Right ventricle myocardium inferior (tissue), 1 donor: ENCODE measurements around the gene IFT122. TPM values are rescaled to one million over a fixed set of nuclear protein-coding genes. Genes with fewer than 3 reads are reported as not detected.
"Not testable (repeated sequence)": the region's sequence is repeated elsewhere in the genome, so short reads cannot be mapped to it uniquely, and the experiment has no call there.

Experiments used
- ATAC-seq: fragments of 200-7000 bp; cut with Tn5 transposase; one replicate; pipeline ENCODE4 v1.9.1; 2020; ENCODE audit warnings: mild to moderate bottlenecking, moderate library complexity
- DNase-seq: peaks from one replicate; pipeline ENCODE4 v3.0.0; 2021; ENCODE audit errors: missing footprints
- intact Hi-C: fragments of 100-400 bp; cut with DNase I; formaldehyde crosslinking; loops from one replicate; pipeline ENCODE4 v1.11.0; 2022
- total RNA-seq: library from RNA; stranded (reverse); fragmentation: NEBNext Ultra II Directional; extraction: Animal tissue kit (Norgen Biotek cat#: 25700); gene quantifications from one replicate; pipeline ENCODE4 v1.2.1, GENCODE V29; 2021
- donor health status: DM: no; HTN: yes; CAD: no; lungs with severe emphysema.

Gene IFT122
- total RNA-seq, 1 donor from 2014 or later: 19.7 TPM

DNA sequence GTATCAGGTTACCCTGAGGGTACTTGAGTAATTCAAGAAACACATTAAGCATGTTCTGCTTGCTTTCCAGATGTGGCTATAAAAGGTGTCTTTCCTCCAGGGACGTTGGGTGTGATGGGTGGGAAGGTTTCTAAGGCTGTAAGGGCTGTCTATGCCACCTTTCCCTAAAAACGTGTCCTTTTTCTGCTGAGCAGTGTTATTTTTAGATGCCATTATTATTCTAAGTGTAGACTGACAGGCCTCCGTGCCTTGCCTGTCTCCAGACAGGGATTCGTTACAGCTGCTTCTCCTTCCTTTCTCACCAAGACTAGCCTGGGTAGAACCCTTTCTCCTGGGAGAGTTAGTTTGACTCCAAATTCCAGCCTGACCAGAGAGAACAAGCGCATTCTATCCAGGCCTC lies 61.6 kb downstream of the IFT122 start:
- intact Hi-C loops: loop anchor here (2.0 kb wide), 1 partner anchor 59 kb away; no protein-coding TSS in a partner anchor
- DNase-seq: no peak
- ATAC-seq: no peak

GRCh38 chr3:129502641-129503408 lies 62.8 kb downstream of the IFT122 start:
- intact Hi-C loops: no loop called here
- peak; percentile 79 for DNase-seq
- peak; percentile 56 for ATAC-seq

- intact Hi-C loops: no loop called here
- no peak for ATAC-seq
Observed at GRCh38 chr3:129503471-129504291, 63.7 kb downstream of the IFT122 start.

DNA sequence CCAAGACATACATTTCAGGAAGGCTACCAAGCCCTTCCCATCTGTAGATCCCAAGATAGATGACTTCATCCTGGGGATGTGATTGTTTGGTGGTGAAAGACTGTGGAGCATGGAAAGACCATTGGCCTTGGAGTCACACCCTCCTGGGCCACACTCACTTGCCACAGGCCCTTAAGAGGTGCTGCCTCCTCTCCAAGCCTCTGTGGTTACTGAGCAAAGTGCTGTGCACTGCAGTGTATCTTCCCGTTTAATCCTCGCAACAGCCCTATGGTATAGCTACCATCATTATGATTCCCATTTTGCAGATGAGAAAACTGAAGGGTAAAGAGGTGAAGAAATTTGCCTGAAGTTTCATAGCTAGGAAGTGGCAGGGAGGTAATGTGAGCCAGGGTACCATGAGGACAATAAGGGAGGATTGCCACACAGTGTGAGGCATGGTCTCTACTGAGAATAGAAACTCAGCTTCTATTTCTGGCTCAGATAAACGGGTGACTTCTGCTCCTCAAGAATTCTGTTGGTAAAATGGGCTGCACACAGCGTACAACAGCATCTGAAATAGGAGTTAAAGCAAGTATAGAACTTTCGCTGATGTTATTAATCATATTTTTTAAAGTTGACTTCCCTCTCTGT lies 64.6 kb downstream of the IFT122 start:
- DNase-seq (no peak), ATAC-seq (peak; percentile 62)
- intact Hi-C loops: no loop called here

More at GRCh38 chr3:129503471-129504291, 63.7 kb downstream of the IFT122 start:
- DNase-seq: no peak

GRCh38 chr3:129505341-129505740 lies 65.3 kb downstream of the IFT122 start:
- DNase-seq (no peak), ATAC-seq (no peak)
- intact Hi-C loops: no loop called here

DNA sequence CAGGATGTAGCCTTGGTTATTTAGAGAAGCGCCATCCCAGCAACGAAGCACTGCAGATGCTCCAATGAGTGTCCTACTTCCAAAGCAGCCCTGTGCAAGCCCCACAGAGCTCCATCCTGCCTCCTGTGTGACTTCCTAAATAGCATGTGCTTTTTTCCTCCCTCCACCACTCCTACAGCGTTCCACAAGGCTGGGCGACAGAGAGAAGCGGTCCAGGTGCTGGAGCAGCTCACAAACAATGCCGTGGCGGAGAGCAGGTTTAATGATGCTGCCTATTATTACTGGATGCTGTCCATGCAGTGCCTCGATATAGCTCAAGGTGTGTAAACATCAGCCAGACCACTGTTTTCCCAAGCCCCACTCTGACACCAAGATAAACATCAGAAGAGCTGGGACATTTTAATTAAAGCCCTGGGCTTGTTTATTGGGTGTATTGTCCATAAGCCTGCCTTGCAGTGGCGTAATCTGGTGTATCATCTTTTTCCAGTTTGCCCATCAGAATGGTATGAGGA lies 66.3 kb downstream of the IFT122 start:
- DNase-seq: no peak
- intact Hi-C loops: no loop called here
- ATAC-seq: no peak

GRCh38 chr3:129507181-129507831 lies 67.3 kb downstream of the IFT122 start:
- intact Hi-C loops: no loop called here
- DNase-seq: no peak
- peak; percentile 71 for ATAC-seq

DNA sequence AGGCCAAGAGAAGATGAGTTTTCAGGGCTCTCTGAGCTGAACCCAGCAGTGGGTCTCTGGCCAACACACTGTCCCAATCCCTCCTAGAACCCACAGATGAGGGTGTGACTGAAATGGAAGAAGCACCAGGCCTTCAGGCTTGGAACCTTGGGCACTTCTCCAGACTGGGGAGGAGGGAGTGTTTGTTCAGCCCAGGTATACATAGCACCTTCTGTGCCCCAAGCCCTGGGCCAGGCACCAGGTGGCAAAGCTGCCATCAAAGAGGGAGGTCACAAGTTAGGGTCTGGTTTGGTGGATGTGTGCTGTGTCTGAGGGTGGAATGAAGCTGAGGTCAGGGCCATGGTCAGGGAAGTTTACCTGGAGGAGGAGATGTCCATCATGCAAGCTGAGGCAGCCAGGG lies 72.6 kb downstream of the IFT122 start:
- DNase-seq (no peak), ATAC-seq (no peak)
- intact Hi-C loops: no loop called here

- DNase-seq: no peak
- ATAC-seq: peak; percentile 11
- intact Hi-C loops: no loop called here
Observed at GRCh38 chr3:129513705-129514104, 73.7 kb downstream of the IFT122 start.

DNA sequence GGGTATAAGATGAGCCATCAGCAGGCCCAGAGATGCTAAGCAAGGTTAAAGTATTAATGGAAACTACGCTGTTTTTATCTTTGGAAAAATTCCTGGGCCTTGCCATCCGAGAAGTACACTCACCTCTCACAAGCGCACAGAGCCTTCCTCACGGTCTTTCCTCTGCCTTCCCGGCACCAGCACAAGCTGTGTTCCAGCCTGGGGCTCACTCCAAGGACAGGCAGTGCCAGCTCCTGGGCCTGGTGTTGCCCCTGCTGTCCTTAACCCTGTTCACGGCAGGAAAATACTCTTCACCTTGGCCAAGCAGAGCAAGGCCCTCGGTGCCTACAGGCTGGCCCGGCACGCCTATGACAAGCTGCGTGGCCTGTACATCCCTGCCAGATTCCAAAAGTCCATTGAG lies 74.1 kb downstream of the IFT122 start:
- DNase-seq: no peak
- intact Hi-C loops: no loop called here
- peak; percentile 49 for ATAC-seq

- no peak for DNase-seq
- no peak for ATAC-seq
- intact Hi-C loops: no loop called here
Observed at GRCh38 chr3:129514563-129514962, 74.5 kb downstream of the IFT122 start.

DNA sequence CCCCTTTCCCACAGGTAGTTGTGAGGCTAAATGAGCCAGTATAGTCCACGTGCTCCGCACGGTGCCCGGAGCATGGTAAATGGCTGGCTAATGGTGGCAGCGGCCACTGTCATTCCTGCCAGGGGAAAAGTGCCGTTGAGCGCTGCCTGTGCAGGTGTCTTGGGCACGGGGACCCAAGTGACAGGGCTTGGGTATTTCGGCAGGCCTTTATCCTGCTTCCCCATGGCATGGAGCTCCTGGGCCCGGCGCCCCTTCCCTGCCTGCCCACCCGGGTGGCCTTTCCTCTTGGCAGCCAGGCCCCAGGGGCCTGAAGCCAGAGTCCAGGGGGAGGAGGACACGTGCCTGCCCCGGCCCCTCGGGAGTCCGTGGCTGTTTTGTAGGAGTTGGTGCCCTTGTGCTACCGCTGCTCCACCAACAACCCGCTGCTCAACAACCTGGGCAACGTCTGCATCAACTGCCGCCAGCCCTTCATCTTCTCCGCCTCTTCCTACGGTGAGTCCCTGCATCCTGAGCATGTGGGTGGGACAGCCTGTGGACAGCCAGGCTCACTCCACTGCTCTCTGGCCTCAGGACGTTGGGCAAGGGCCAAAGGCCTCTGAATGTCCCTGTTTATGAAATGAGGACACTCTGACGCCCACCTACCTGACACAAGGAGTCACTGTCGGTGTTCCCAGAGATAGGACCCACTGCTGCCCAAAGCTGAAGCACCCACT lies 75.2 kb downstream of the IFT122 start:
- DNase-seq, intact Hi-C loops, ATAC-seq: not testable (repeated sequence)

DNA sequence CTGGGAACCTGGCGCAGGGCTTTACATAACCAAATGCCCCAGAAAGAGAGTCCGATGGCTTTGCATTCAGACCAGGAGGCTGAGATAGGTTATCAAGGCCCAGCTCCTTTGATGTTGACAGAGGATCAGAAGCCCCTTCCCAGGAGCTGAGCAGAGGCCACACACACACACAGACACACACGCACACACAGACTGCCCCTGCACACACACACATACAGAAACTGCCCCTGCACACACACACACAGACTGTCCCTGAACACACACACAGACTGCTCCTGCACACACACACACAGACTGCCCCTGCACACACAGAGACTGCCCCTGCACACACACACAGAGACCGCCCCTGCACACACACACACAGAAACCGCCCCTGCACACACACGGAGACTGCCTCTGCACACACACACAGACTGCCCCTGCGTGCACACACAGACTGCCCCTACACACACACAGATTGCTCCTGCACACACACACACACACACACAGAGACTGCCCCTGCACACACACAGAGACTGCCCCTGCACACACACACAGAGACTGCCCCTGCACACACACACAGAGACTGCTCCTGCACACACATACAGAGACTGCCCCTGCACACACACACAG lies 75.9 kb downstream of the IFT122 start:
- ATAC-seq, DNase-seq: not testable (repeated sequence)

DNA sequence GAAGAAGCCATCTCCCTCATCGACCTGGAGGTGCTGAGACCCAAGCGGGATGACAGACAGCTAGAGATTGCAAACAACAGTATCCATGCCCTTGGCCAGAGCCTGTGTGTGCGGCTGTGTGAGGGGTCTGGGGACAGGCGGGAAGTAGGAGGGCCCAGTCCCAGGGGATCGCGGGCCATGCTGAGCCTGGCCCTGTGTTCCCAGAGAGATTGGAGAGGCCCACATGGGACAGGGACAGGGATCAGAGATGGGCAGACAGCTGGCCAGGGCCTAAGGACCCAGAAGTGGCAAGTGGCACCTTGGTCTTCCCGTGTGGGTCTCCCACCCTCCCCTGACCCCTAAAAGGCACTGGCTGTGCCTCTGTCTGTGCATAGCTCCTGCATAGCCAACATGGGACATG lies 77.5 kb downstream of the IFT122 start:
- DNase-seq (no peak), ATAC-seq (no peak)
- intact Hi-C loops: no loop called here

More for the DNA sequence above, 75.9 kb downstream of the IFT122 start:
- intact Hi-C loops: not testable (repeated sequence)

GRCh38 chr3:129518038-129518561 lies 78.1 kb downstream of the IFT122 start:
- DNase-seq (no peak), ATAC-seq (no peak)
- intact Hi-C loops: no loop called here

DNA sequence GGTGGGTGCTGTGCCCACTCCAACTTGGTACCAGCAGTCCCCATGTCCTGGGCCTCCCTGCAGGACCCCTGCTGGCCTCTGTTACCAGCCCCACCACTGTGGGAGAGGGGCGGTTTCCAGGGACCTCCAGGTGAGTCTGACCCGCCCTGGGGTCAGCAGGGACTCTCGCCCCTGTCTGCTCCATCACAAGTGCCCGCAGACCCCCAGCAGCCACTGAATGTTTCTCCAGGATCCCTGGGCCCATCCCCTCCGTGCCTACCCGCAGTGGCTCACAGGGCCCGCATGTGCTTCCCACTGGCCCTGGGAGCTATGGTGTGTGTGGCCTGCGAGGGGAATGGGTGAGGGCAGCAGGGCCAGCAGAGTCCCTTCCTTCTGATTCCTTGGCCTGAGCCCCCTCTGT lies 78.6 kb downstream of the IFT122 start:
- intact Hi-C loops: no loop called here
- DNase-seq: no peak
- no peak for ATAC-seq

DNA sequence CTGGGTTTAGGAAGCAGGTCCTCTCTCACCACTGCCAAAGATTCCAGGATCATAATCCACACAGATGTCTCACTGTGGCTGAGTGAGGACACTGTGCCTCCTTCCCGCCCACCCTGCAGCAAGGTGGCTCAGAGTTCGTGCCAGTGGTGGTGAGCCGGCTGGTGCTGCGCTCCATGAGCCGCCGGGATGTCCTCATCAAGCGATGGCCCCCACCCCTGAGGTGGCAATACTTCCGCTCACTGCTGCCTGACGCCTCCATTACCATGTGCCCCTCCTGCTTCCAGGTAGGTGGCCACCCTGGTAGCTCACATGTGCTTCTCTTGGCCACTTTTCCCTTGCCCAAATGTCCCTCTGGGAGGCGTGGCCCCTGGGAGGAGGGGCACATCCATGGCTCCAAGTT lies 79.4 kb downstream of the IFT122 start:
- intact Hi-C loops: no loop called here
- DNase-seq: no peak
- ATAC-seq: no peak
